ENCODE data around the gene GPRC5A.

GPRC5A gene

GRCh38 chr12:12936983-12937491 lies 45.7 kb downstream of the GPRC5A start:
- H3K27ac ChIP-seq = no peak overlapping the region
- TF ChIP-seq CTCF (conservative IDR thresholded peaks at IDR 0.05) (no peak), ZFX (IDR thresholded peaks at IDR 0.05) (no peak)

GRCh38 chr12:12938541-12938940 lies 47.2 kb downstream of the GPRC5A start:
- no peak for TF ChIP-seq ZFX (IDR thresholded peaks at IDR 0.05)
- TF ChIP-seq CTCF (conservative IDR thresholded peaks at IDR 0.05) = no peak
- H3K27ac ChIP-seq = no peak overlapping the region

GRCh38 chr12:12939888-12940287 lies 48.5 kb downstream of the GPRC5A start:
- H3K27ac ChIP-seq = no peak overlapping the region
- TF ChIP-seq ZFX (IDR thresholded peaks at IDR 0.05) (no peak), CTCF (conservative IDR thresholded peaks at IDR 0.05) (no peak)

- TF ChIP-seq ZFX (IDR thresholded peaks at IDR 0.05) (no peak), CTCF (conservative IDR thresholded peaks at IDR 0.05) (no peak)
- no peak overlapping the region for H3K27ac ChIP-seq
These were observed 50.3 kb downstream of the GPRC5A start for GRCh38 chr12:12941450-12942350.

GRCh38 chr12:12943586-12944260 lies 52.4 kb downstream of the GPRC5A start:
- H3K27ac ChIP-seq = no peak overlapping the region
- no peak for TF ChIP-seq CTCF (conservative IDR thresholded peaks at IDR 0.05)
- TF ChIP-seq ZFX (IDR thresholded peaks at IDR 0.05) = no peak

- H3K27ac ChIP-seq = no peak overlapping the region
- no peak for TF ChIP-seq CTCF (conservative IDR thresholded peaks at IDR 0.05)
- TF ChIP-seq ZFX (IDR thresholded peaks at IDR 0.05) = no peak
These were observed 54.2 kb downstream of the GPRC5A start for GRCh38 chr12:12945591-12945990.
